GM18907 (cell line): ENCODE results near the gene CLK4.
A peak's percentile ranks its signal among the peaks of the same experiment; 100 is the strongest.

Experiments
- ATAC-seq: cut with Tn5 transposase; IDR thresholded peaks from one replicate; pipeline ENCODE4 v1.9.1; 2021; ENCODE audit warnings: mild to moderate bottlenecking, moderate library complexity; ENCODE audit not compliant: unreplicated experiment

Gene CLK4

DNA sequence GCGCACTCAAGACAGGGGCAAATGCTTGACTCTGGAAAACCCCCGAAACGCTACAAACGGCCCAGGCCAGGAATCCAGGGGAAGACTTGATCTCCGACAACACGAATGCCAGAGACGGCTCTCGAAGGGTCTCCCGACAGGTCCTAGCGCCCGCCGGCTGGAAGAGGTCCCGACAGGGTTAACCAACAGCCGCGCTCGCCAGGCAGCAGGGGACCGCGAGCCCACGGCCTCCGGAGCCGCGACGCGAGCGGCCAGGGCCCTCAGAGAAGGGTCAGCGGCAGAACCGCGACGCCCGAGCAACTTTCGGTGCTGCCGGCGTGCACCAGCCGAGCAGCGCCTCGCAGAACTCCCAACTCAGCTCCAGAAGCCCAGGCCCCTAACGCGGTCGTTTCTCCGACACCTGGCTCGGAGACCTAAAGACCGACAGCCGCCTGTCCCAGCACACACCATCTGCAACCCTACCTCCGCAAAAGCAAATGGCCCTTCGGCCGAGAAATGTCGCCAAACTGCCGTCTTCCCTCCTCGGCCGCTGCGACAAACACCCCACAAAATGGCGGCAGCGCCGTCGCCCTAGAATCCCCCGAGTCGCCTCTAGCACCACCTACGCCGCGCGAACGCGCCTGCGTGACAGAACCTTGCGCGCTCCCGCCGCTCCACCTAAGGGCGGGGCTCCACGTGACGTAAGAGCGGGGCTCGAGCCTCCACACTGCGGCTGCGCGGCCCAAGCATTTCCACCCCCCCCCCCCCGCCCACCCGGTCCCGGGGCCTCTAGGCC is at the start of gene CLK4:
Gene CLK4, minus strand, starts transcription at position 567 of the 775 bp plus-strand sequence. CDS start 3,634 bp downstream, outside the sequence.
- peak; percentile 86 for ATAC-seq

- ATAC-seq: no peak
Measured at GRCh38 chr5:178675922-178676321, 49.1 kb upstream of the CLK4 start.

GRCh38 chr5:178674334-178674733 is 47.5 kb upstream of the CLK4 start:
- no peak for ATAC-seq

- no peak for ATAC-seq
Measured at GRCh38 chr5:178673801-178674295, 47.0 kb upstream of the CLK4 start.

DNA sequence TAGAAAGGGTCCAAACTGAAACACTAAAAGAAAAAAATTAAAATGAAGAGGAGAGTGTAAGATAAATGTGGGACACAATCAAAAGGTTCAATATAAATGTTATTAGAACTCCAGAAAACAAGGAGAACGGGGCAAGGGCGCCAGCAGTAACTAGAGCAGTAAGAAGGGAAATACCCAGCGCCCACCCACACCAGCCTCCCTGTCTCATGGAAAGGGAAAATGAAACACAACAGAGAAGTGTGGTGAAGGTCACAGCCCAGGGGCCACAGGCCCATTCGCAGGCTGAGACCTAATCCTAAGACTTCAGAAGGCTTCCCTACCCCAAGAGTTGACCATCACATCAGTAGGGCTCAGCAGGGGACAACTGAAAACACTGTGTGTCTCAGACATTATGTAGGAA is 45.8 kb upstream of the CLK4 start:
- no peak for ATAC-seq

DNA sequence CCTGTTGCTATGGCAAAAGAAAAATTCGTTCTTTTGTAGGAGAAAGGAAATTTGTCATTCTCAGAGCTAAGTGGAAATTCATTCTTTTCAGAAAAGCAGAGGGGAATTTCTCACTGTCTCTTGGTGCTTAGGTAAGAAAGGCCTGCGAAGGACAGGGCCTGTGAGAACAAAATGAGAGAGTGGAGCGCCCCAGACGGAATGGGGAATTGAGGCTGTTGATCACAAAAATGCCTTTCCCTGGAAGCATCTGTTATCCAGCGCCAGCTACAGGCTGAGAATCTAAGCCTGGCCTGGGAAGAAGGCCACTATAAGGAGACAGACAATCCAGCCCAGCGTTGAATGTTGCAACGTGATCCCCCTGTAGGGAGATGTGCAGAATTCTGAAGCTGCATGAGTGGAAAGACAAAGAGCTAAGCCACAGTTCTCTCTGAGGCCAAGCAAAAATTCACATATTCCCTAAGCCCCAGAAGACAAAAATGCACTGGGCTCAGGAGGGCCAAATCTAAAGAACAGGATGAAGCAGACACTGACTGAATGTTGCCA is 44.8 kb upstream of the CLK4 start:
- ATAC-seq: no peak

DNA sequence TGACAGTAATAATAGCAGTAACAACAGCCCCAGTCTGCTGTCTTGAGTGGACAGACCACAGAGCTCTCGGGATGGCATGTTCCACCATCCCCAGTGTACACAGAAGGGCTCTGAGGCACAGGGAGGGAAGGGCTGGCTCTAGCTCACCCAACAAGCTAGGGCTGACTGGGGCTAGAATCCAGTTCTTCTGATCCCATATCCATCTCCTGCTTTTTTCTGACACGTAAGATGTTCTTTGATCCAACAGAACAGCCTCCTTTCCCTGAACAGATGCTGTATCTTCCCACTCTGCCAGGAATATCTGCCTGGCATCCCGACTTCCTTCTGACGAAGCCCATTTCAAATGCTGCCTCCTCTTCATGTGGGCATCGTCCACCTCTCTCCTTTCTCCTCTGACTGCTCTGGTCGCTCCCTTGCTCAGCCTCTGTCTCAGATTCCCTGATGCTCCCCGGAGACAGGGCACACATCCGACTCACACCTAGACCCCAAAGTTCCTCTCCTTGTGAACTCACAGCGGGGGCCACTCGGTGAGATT is 43.6 kb upstream of the CLK4 start:
- no peak for ATAC-seq

DNA sequence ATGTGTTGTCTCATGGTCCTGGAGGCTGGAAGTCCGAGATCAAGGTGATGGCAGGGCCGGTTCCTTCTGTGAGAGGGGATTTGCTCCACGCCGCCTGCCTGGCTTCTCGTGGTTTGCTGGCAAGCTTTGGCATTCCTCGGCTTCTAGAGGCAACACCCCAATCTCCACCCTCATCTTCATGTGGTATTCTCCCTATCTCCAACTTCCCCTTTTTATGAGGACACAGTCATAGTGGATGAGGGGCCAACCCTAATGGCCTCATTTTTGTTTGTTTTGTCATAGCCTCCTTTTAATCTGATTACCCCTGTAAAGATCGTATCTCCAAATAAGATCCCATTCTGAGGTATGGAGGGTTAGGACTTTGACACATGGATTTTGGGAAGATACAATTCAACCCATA is 41.7 kb upstream of the CLK4 start:
- no peak for ATAC-seq

GRCh38 chr5:178667688-178668087 is 40.8 kb upstream of the CLK4 start:
- no peak for ATAC-seq

GRCh38 chr5:178667101-178667500 is 40.3 kb upstream of the CLK4 start:
- no peak for ATAC-seq

GRCh38 chr5:178664141-178664540 is 37.3 kb upstream of the CLK4 start:
- ATAC-seq: no peak

DNA sequence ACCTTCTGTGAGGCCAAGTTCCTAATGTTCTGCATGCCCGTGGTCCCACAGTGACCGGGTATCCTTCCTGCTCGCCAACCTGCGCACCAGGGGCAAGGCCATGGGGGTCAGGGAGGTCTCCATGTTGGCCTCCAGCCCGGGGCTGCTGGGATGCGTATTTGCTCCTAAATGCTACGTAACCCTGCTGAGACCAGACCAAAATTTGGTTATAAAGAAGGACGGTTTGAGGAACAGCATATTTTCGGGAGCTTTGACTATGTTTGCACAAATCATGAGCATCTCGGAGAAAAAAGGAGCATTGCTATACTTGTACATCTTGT is 35.7 kb upstream of the CLK4 start:
- ATAC-seq: no peak

DNA sequence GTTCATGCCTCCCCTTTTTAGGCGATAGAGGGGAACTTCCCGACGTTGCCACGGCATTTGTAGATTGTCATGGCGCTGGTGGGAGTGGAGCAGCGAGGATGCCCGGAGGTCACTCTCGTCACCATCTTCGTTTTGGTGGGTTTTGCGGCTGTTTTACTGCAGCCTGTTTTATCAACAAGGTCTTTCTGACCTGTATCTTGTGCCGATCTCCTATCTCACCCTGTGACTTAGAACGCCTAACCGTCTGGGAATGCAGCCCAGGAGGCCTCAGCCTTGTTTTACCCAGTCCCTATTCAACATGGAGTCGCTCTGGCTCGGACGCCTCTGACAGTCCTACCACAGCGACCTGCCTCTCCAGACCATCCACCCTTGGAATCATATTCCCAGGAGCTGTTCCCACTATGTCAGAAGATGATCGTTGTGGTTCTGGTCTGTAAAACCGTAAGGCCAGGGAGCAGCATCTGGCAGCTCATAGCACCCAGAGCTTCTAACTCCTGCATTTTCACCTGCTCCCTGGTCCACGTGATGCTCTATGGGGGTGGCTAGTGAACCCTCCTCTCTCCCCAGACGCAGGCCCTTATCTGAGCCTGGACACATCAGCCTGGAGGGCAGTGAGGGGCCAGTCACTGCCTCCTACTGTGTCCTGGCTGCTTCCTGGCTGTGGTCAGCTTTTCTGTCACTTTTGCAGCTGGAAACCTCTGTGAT is 35.1 kb upstream of the CLK4 start:
- ATAC-seq: no peak

GRCh38 chr5:178651046-178651810 is 24.4 kb upstream of the CLK4 start:
- no peak for ATAC-seq

GRCh38 chr5:178650214-178650613 is 23.4 kb upstream of the CLK4 start:
- ATAC-seq: no peak

DNA sequence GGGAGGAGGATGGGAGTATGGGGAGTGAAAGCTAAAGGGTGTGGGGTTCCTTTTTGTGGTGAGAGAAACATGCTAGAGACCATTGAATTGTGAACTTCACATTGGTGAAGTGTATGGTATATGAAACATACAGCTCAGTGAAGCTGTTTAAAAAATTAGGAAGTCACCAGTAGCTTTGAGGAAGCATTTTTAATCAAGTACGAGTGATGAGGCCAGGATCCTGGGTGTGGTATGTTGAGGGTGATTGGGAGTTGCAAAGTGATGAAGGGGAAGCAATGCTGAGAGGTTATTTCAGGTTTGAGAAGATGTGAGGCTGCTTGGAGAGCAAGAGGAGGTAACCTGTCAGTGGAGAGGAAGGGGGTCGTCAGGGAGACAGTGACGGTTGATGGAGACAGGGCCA is 22.7 kb upstream of the CLK4 start:
- no peak for ATAC-seq

GRCh38 chr5:178644826-178645545 is 18.1 kb upstream of the CLK4 start:
- no peak for ATAC-seq

DNA sequence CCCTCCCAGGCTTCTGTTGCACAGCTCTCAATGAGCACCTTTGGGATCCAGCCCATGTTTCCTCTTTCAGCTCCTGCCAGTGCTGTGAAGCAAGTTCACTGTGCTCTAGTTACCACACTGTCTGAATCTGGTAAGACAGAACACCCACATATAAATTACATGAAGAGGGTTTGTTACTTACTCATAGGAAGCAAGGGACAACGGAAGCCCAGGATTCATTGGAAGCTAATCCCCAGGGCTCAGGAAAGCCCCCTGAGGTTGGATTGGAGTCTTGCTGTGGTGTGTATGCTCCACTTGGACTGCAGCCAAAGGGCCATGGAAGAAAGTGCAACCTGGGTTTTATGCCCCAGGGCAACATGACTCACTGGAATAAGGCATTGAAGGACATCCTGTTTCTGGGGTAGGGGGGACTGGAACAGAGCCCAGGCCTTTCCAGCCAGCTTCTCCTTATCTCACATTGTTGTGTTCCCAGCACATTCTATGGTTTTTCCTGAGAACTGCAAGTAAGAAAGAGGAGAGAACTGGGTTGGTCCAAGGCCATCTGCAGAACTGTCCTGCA is 15.6 kb upstream of the CLK4 start:
- no peak for ATAC-seq

- no peak for ATAC-seq
Measured at GRCh38 chr5:178641711-178642110, 14.9 kb upstream of the CLK4 start.
